Muscle of leg (tissue), 16 donors: ENCODE results near the gene HOXC13. TPM values are rescaled to one million over a fixed set of nuclear protein-coding genes. Genes with fewer than 3 reads are reported as not detected.

Source experiments
- DNase-seq: peaks from one replicate; pipeline ENCODE4 v3.0.0; 2013
- H3K27ac ChIP-seq: one replicate; pipeline ENCODE4 v1.5.1; 2013; ENCODE audit warnings: mild to moderate bottlenecking, low read length, control low read depth
- H3K27me3 ChIP-seq: one replicate; pipeline ENCODE4 v1.6.1; 2013; ENCODE audit warnings: low read length; ENCODE audit not compliant: control insufficient read depth, insufficient read depth
- H3K36me3 ChIP-seq: one replicate; pipeline ENCODE4 v1.6.1; 2013; ENCODE audit warnings: low read length; ENCODE audit not compliant: control insufficient read depth, insufficient read depth
- H3K4me1 ChIP-seq: one replicate; pipeline ENCODE4 v1.6.1; 2013; ENCODE audit warnings: low read length; ENCODE audit not compliant: control insufficient read depth, insufficient read depth
- H3K4me3 ChIP-seq: one replicate; pipeline ENCODE4 v1.5.1; 2013; ENCODE audit warnings: low read length, control low read depth
- H3K9me3 ChIP-seq: replicated peaks from 2 replicates; pipeline ENCODE4 v1.6.1; 2013; ENCODE audit warnings: low read depth, low read length; ENCODE audit not compliant: control insufficient read depth
- WGBS: methylation state at CpG from one replicate; pipeline ENCODE4 v1.1.5; 2013; ENCODE audit warnings: missing lambda C conversion rate; ENCODE audit not compliant: insufficient coverage; 5-methylcytosine and 5-hydroxymethylcytosine counted together
- long read RNA-seq, 11 donors: transcript quantifications; one replicate each; lab custom pipeline, GENCODE V29; 2026
- polyA plus RNA-seq, 8 donors: library from polyadenylated mRNA; unstranded; fragments of 120-200 nt; gene quantifications; one replicate each; pipeline versions ENCODE4 v1.2.1 to v1.2.3, GENCODE V29; 2013; ENCODE audit warnings: inconsistent platforms in 1 of 8, low replicate concordance in 1 of 8; ENCODE audit not compliant: insufficient read length in 8 of 8, insufficient read depth in 1 of 8
- total RNA-seq: library from RNA; stranded (reverse); fragments of 120-200 nt; gene quantifications from one replicate; pipeline ENCODE4 v1.2.4, GENCODE V29; 2013

The HOXC13 gene, protein sequence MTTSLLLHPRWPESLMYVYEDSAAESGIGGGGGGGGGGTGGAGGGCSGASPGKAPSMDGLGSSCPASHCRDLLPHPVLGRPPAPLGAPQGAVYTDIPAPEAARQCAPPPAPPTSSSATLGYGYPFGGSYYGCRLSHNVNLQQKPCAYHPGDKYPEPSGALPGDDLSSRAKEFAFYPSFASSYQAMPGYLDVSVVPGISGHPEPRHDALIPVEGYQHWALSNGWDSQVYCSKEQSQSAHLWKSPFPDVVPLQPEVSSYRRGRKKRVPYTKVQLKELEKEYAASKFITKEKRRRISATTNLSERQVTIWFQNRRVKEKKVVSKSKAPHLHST
- total RNA-seq (0.04 TPM), polyA plus RNA-seq (under 1 TPM in 3 of 8 donors, not detected in 5; 0.05 to 0.45 (median 0.08) TPM)
- long read RNA-seq, donor 1: 0 reads
- long read RNA-seq, donor 2: 0 reads
- long read RNA-seq, donor 3: 0 reads
- long read RNA-seq, donor 4: 0 reads
- long read RNA-seq, donor 5: 0 reads
- long read RNA-seq, donor 6: 0 reads
- long read RNA-seq, donor 7: 0 reads
- long read RNA-seq, donor 8: 0 reads
- long read RNA-seq, donor 9: 0 reads
- long read RNA-seq, donor 10: 0 reads
- long read RNA-seq, donor 11: 0 reads

- peak; percentile 90 for DNase-seq
Observed at GRCh38 chr12:53938326-53939140, at the start of gene HOXC13. TSS of gene HOXC13 (plus strand) at chr12:53938831. CDS start at chr12:53938907, 76 bp downstream.

DNA sequence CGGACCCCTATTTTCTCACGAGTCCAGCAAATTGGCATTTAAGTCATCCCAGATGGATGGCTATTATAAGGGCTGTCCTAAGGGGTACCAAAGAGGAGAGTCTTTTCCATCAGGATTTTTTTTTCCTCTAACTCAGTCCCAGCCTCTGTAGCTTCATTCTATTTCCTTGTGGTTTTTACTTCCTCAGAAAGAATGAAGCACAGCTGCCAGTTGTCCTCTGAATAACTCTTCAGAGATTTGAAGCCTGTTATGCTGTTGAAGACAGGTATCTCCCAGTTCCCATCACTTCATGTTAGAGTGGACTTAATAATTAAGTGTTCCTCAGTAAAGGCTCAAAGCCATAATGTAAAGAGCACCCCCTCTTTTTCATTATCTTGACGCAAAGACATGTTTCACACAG is 48.5 kb upstream of the HOXC13 start:
- peaks cover 26% of the 10 kb centered on the region for H3K27me3 ChIP-seq
- no peaks in the 10 kb centered on the region for H3K9me3 ChIP-seq
- WGBS: no CpG with 5 or more reads among the region's 3 CpGs
- H3K4me1 ChIP-seq: no peaks in the 10 kb centered on the region
- H3K36me3 ChIP-seq: no peaks in the 10 kb centered on the region
- DNase-seq: no peak
- no peak overlapping the region for H3K27ac ChIP-seq
- no peak overlapping the region for H3K4me3 ChIP-seq

More at GRCh38 chr12:53938326-53939140, at the start of gene HOXC13:
- H3K36me3 ChIP-seq: no peaks in the 10 kb centered on the region
- under 1% methylated on average over 50 of the region's 56 CpGs for WGBS
- peaks cover 19% of the 10 kb centered on the region for H3K4me1 ChIP-seq
- no peak within 1 kb of the TSS for H3K27ac ChIP-seq
- no peaks in the 10 kb centered on the region for H3K9me3 ChIP-seq
- peak within 1 kb of the TSS; percentile 5 for H3K4me3 ChIP-seq
- H3K27me3 ChIP-seq: peaks cover 92% of the 10 kb centered on the region

GRCh38 chr12:53892762-53893395 is 45.8 kb upstream of the HOXC13 start:
- Histone ChIP-seq H3K9me3 (no peaks in the 10 kb centered on the region), H3K27me3 (peaks cover 27% of the 10 kb centered on the region), H3K27ac (no peak overlapping the region), H3K36me3 (no peaks in the 10 kb centered on the region), H3K4me1 (no peaks in the 10 kb centered on the region), H3K4me3 (no peak overlapping the region)
- WGBS: no CpG with 5 or more reads among the region's 3 CpGs
- DNase-seq: no peak

GRCh38 chr12:53899230-53899629 is 39.4 kb upstream of the HOXC13 start:
- no peak overlapping the region for H3K27ac ChIP-seq
- H3K36me3 ChIP-seq: no peaks in the 10 kb centered on the region
- H3K4me1 ChIP-seq: no peaks in the 10 kb centered on the region
- no peak overlapping the region for H3K4me3 ChIP-seq
- H3K9me3 ChIP-seq: no peaks in the 10 kb centered on the region
- no peak for DNase-seq
- peaks cover 29% of the 10 kb centered on the region for H3K27me3 ChIP-seq
- no CpG with 5 or more reads among the region's 1 CpG for WGBS

DNA sequence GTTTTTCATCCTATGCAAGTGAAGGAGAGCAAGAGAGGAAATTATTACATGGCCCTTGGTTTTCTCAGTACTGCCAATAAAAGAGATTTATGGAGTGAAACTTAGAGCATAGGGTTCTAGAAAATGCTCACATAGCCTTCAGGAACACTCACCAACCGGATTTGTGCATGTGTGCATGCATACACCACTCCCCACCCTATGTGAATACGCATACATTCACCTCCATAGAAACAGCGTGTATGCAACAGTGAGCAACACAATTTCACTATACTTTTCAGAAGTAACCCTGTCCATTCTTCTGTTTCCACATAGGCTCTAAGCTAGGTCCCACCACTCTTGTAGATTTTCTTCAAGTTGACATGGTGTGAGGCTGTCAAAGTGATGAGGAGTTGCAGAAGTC is 31.5 kb upstream of the HOXC13 start:
- Histone ChIP-seq H3K27me3 (peaks cover 32% of the 10 kb centered on the region), H3K9me3 (no peaks in the 10 kb centered on the region), H3K4me1 (no peaks in the 10 kb centered on the region), H3K4me3 (no peak overlapping the region), H3K36me3 (no peaks in the 10 kb centered on the region), H3K27ac (no peak overlapping the region)
- 69% methylated on average over 2 of the region's 3 CpGs for WGBS
- no peak for DNase-seq

- Histone ChIP-seq H3K27ac (no peak overlapping the region), H3K36me3 (no peaks in the 10 kb centered on the region), H3K27me3 (peaks cover 61% of the 10 kb centered on the region), H3K4me3 (no peak overlapping the region), H3K9me3 (no peaks in the 10 kb centered on the region), H3K4me1 (no peaks in the 10 kb centered on the region)
- WGBS: no CpG with 5 or more reads among the region's 5 CpGs
- DNase-seq: no peak
Observed at GRCh38 chr12:53916788-53917655, 21.6 kb upstream of the HOXC13 start.

- H3K9me3 ChIP-seq: no peaks in the 10 kb centered on the region
- peak; percentile 74 for DNase-seq
- H3K27me3 ChIP-seq: peaks cover 78% of the 10 kb centered on the region
- H3K36me3 ChIP-seq: no peaks in the 10 kb centered on the region
- peaks cover 29% of the 10 kb centered on the region for H3K4me1 ChIP-seq
- H3K27ac ChIP-seq: no peak overlapping the region
- H3K4me3 ChIP-seq: no peak overlapping the region
- 63% methylated on average over 1 of the region's 2 CpGs for whole genome bisulfite sequencing
Observed at GRCh38 chr12:53924521-53925405, 13.9 kb upstream of the HOXC13 start.

- DNase-seq: no peak
- Histone ChIP-seq H3K27ac (no peak overlapping the region), H3K9me3 (no peaks in the 10 kb centered on the region), H3K4me1 (peaks cover 30% of the 10 kb centered on the region), H3K36me3 (no peaks in the 10 kb centered on the region), H3K27me3 (peaks cover 81% of the 10 kb centered on the region), H3K4me3 (no peak overlapping the region)
- WGBS: 4% methylated on average over 29 of the region's 45 CpGs
Observed at GRCh38 chr12:53927220-53928029, 11.2 kb upstream of the HOXC13 start.
